Right kidney (tissue), 9 donors: ENCODE results near the gene RNF2.
"Not testable (repeated sequence)": the region's sequence is repeated elsewhere in the genome, so short reads cannot be mapped to it uniquely, and the experiment has no call there.

ENCODE experiments used
- DNase-seq: peaks from one replicate; pipeline ENCODE4 v3.0.0-alpha.2; 2016
- long read RNA-seq, 8 donors: transcript quantifications; one replicate each; lab custom pipeline, GENCODE V29; 2026

Gene RNF2
- long read RNA-seq, donor 1, transcript RNF2-202 (7 exons, 3,606 nt): major isoform, 9 of 9 reads
- long read RNA-seq, donor 1, partial matches to known transcripts: 0 of 9 reads
- long read RNA-seq, donor 1, other reads (novel, unspliced or antisense): 0 of 9 reads
- long read RNA-seq, donor 2, transcript RNF2-202 (7 exons, 3,606 nt): major isoform, 10 of 10 reads
- long read RNA-seq, donor 2, partial matches to known transcripts: 0 of 10 reads
- long read RNA-seq, donor 2, other reads (novel, unspliced or antisense): 0 of 10 reads
- long read RNA-seq, donor 3, transcript RNF2-202 (7 exons, 3,606 nt): major isoform, 9 of 9 reads
- long read RNA-seq, donor 3, partial matches to known transcripts: 0 of 9 reads
- long read RNA-seq, donor 3, other reads (novel, unspliced or antisense): 0 of 9 reads
- long read RNA-seq, donor 4, transcript RNF2-202 (7 exons, 3,606 nt): major isoform, 7 of 7 reads
- long read RNA-seq, donor 4, partial matches to known transcripts: 0 of 7 reads
- long read RNA-seq, donor 4, other reads (novel, unspliced or antisense): 0 of 7 reads
- long read RNA-seq, donor 5, partial matches to known transcripts: 0 of 3 reads
- long read RNA-seq, donor 5, other reads (novel, unspliced or antisense): 0 of 3 reads
- long read RNA-seq, donor 6, transcript RNF2-202 (7 exons, 3,606 nt): major isoform, 6 of 38 reads
- long read RNA-seq, donor 6, partial matches to known transcripts: 30 of 38 reads
- long read RNA-seq, donor 6, other reads (novel, unspliced or antisense): 0 of 38 reads
- long read RNA-seq, donor 7, transcript RNF2-202 (7 exons, 3,606 nt): major isoform, 10 of 21 reads
- long read RNA-seq, donor 7, partial matches to known transcripts: 11 of 21 reads
- long read RNA-seq, donor 7, other reads (novel, unspliced or antisense): 0 of 21 reads
- long read RNA-seq, donor 8, transcript RNF2-202 (7 exons, 3,606 nt): major isoform, 13 of 26 reads
- long read RNA-seq, donor 8, partial matches to known transcripts: 13 of 26 reads
- long read RNA-seq, donor 8, other reads (novel, unspliced or antisense): 0 of 26 reads

DNA sequence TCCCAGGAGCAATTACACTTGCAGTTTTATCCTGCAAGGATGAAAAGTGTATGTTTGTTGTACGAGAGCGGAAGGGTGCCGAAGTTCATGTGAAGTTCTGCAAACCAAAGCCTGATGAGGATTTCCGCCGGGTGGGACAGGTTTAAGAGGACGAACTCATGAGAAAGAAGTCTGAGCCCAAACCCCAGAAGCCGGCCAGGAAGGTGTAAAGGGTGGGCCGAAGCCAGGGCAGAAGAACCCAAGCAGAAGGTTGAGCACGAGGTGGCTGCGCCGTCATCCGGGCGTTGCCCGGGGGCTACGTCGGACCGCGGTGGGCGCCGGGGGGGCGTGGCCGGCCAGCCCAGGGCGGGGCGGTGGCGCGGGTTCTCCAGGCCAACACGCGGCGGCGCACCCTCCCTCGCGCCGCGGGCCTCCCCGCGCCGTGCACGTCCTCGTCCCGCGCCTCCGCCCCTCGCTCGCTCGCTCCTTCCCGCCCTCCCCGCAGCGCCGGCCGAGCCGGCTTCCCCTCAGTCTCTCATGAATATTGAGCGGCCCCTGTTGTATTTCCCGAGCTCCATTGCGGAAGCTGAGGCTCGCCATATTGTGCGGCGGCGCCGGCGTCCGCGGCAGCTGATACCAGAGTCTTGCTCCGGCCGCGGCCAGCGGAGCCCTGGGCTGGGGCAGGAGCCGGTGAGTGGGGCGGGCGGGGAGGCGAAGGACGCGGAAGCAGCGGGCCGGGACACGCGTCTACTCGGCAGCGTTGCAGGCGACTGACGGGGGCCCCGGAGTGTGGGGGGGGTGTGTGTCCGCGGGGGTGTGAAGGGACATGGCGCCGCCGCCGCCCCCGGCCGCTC lies at the start of gene RNF2:
RNF2 (plus strand) TSS at position 578 of the 833 bp plus-strand sequence. CDS start 41,996 bp downstream, outside the sequence.
- peak; percentile 86 for DNase-seq

- not testable (repeated sequence) for DNase-seq
Observed at GRCh38 chr1:184999974-185000373, 45.4 kb upstream of the RNF2 start.

GRCh38 chr1:185001312-185001880 lies 44.0 kb upstream of the RNF2 start:
- DNase-seq: not testable (repeated sequence)

- no peak for DNase-seq
Observed at GRCh38 chr1:185008838-185009237, 36.5 kb upstream of the RNF2 start.

GRCh38 chr1:185010361-185010760 lies 35.0 kb upstream of the RNF2 start:
- no peak for DNase-seq

- no peak for DNase-seq
Observed at GRCh38 chr1:185014941-185015340, 30.4 kb upstream of the RNF2 start.

GRCh38 chr1:185015631-185016030 lies 29.7 kb upstream of the RNF2 start:
- no peak for DNase-seq

- no peak for DNase-seq
Observed at GRCh38 chr1:185016880-185017279, 28.5 kb upstream of the RNF2 start.

DNA sequence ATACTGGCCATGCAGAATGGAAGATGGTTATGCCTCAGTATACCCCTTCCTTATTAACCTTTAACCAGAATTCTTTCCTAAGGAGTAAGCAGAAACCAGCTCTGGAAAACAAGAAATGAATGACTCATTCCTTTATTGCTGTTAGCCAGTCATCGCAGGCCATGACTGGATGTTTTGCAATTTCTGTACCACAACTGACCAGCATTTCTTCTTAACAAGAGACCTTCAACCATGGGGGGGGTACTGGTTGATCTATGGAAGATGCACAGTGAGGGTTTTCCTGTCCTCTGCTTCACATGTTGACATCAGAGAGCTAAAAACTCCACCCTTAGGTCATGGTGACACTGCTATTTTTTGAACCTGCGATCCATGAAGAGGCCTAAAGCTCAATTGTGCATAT lies 28.0 kb upstream of the RNF2 start:
- no peak for DNase-seq

- no peak for DNase-seq
Observed at GRCh38 chr1:185017966-185018365, 27.4 kb upstream of the RNF2 start.

DNA sequence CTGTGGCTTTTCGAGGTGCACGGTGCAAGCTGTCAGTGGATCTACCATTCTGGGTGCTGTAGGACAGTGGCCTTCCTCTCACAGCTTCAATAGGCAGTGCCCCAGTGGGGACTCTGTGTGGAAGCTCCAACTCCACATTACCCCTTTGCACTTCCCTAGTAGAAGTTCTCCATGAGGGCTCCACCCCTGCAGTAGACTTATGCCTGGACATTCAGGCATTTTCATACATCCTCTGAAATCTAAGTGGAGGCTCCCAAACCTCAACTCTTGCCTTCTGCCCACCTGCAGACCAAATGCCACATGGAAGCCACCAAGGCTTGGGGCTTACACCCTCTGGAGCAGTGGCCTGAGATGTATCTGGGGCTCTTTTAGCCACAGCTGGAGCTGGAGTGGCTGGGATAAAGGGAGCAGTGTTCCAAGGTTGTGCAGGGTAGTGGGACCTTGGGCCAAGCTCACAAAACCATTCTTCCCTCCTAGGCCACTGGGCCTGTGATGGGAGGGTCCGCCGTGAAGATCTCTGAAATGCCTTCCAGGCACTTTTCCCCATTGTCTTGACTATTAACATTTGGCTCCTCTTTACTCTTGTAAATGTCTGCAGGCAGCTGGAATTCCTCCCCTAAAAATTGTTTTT lies 18.0 kb upstream of the RNF2 start:
- no peak for DNase-seq

- no peak for DNase-seq
Observed at GRCh38 chr1:185033686-185034085, 11.7 kb upstream of the RNF2 start.

DNA sequence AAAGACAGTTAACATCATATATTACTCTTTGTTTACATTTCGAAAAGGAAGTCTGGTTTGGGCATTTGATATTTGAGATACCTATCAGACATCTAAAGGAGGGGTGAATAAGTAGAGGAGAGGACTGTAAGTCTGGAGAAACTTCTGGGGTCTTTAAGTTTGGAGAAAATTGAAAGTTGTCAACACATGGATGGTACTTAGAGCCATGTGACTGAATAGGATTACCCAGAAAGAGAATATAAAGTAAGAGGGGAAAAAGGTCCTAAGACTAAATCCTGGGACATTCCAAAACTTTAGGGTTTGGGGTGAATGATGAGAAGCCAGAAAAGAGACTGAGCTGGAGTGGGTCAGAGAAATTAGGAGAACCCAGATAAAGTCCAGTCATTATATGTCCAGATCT lies 10.1 kb upstream of the RNF2 start:
- DNase-seq: no peak

DNA sequence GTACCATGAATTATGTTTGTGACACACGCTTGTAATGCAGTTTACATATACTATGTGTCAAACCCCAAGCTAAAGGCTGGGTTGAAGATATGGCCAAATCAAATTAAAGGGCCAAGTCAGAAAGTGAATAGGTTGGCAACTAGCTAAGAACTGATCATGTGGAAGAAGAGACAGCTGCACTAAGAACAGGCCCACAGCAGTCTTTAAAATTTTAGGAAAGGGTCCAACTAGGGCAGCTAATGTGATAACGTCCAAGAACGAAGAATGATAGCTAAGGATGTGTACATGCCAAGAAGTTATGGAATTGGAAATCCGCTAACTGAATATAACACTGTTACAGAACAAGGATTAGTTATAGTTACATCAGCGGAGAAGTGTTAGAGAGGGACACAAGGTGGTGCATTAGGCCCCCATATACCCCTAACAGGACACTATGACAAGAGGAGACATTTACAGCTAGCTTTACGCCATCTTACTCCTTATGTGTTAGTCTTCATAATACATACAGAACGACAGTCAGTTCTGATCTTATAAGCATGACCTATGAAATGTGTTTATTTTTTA lies 6.5 kb upstream of the RNF2 start:
- no peak for DNase-seq

GRCh38 chr1:185039726-185040407 lies 5.5 kb upstream of the RNF2 start:
- no peak for DNase-seq

DNA sequence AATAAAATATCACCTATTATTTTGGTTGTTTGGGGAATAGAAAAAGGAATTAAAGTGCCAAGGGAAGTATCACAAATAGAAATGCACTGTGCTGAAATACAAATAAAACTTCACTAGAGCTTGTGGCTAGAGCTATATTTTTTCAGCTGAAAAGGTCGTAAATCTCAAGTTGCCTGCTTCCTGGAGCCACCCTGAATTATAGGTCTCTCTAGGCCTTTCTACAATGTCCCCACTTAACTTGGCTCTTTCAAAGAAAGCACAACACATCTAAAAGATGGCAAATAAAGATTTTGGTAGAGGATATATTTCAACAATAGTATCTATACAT lies 5.0 kb upstream of the RNF2 start:
- DNase-seq: no peak

GRCh38 chr1:185041742-185042141 lies 3.6 kb upstream of the RNF2 start:
- no peak for DNase-seq

- DNase-seq: no peak
Observed at GRCh38 chr1:185042737-185043136, 2.6 kb upstream of the RNF2 start.

DNA sequence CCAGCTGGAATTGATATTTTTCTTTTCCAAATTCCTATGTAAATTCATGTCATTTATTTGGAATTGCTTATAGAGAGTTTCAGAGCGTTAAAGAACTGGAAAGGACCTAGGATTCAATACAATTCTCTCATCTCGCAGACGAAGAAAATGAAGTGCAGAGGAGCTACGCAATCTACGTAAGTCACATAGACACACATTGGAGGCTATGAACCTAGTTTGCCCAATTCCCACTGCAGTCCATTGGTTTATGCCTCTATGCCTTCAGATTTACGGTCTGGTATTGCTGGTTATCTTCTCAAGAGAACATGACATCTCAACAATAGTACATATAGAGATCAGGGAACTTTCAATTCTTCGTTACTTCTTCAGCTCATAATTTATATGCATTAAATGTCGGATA lies 971 bp upstream of the RNF2 start:
- no peak for DNase-seq

GRCh38 chr1:185045814-185046492 lies 595 bp downstream of the RNF2 start:
- DNase-seq: peak; percentile 90
